NB4 (cell line): ENCODE data around the gene IL20.

Source experiments
- DNase-seq: peaks from one replicate; pipeline ENCODE4 v3.0.0; 2010; ENCODE audit warnings: low read depth
- H3K4me3 ChIP-seq: one replicate; pipeline ENCODE4 v1.5.1; 2011; ENCODE audit warnings: mild to moderate bottlenecking, low read depth, low read length, moderate library complexity
- CTCF ChIP-seq: IDR thresholded peaks from one replicate; pipeline ENCODE4 v1.5.1; 2012; ENCODE audit warnings: low read depth, low read length
- MYC ChIP-seq: IDR thresholded peaks from 2 replicates; pipeline ENCODE4 v1.6.1; 2011; ENCODE audit warnings: low read depth, low read length
- POLR2A ChIP-seq: IDR thresholded peaks from 2 replicates; pipeline ENCODE4 v1.6.1; 2011; ENCODE audit warnings: mild to moderate bottlenecking; ENCODE audit not compliant: insufficient read length; ENCODE audit errors: extremely low read depth
- TF ChIP-seq, protein P1 (sequence below): IDR thresholded peaks from 2 replicates; pipeline ENCODE4 v1.6.1; 2011; ENCODE audit warnings: low read depth, low read length

IL20 gene, protein sequence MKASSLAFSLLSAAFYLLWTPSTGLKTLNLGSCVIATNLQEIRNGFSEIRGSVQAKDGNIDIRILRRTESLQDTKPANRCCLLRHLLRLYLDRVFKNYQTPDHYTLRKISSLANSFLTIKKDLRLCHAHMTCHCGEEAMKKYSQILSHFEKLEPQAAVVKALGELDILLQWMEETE

DNA sequence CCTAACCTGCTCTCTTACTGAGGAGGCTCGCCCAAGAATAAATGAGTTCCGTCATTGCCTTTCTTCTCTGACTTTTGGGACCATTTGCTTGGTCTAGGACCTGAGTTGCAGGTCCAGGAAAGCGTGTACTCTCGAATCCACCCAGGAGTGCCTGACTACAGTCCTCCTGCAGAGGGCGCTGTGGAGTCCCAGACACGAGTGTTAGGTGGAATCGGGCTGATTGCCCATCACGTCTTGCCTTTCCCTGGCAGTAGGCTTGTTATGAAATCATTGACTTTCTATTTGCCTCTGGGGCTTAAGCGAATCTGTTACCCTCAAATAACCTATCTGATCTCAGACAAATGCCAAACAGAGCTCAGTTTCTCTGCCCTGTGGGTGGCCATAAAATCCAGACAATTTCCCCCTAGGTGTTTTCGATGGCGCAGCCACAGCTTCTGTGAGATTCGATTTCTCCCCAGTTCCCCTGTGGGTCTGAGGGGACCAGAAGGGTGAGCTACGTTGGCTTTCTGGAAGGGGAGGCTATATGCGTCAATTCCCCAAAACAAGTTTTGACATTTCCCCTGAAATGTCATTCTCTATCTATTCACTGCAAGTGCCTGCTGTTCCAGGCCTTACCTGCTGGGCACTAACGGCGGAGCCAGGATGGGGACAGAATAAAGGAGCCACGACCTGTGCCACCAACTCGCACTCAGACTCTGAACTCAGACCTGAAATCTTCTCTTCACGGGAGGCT lies at the start of gene IL20:
Gene IL20, plus strand, starts transcription at position 685 of the 733 bp plus-strand sequence. CDS start 230 bp downstream, outside the sequence.
- TF ChIP-seq, protein P1, sequence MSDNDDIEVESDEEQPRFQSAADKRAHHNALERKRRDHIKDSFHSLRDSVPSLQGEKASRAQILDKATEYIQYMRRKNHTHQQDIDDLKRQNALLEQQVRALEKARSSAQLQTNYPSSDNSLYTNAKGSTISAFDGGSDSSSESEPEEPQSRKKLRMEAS: peak; percentile 58; the same call in 1 of the 2 replicates
- TF ChIP-seq POLR2A (no peak), CTCF (peak; percentile 98), MYC (peak; percentile 35; the same call in 1 of the 2 replicates)
- no peak within 1 kb of the TSS for H3K4me3 ChIP-seq
- peak; percentile 76 for DNase-seq

DNA sequence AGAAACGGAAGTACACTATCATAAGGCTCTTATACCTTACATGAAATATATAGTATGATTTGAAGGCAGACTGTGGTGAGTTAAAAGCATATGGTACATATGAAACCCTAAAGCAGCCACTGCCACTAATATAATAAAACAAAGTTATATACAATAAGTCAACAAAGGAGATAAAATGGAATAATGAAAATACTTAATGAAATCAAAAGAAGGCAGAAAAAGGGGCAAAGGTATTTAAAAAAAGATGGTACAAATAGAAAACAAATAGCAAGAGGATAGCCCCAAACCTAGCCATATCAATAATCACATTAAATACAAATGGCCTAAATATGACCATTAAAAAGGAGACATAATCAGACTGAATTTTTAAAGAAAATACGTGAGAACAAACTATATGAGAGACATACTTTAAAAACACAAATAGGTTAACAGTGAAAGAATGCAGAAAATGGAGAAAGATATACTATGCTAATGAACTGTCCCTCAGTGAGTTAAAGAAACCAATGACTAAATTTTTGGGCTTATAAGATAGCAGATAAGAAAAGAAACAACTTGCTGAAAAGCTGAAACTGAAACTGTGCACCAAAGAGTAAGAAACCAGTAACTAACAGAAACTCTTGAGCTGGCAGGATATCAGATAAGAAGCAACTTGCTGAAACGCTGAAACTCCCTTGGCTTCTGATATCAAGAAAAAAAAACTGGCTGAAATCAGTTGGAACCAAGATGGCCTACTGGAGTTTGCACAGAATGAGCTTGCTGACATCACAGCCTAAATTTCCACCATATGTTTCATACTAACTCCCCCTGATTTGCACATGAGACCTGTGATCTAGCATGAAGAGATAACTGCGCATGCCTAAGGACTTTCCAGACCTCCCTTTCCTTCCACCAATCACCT lies 48.8 kb upstream of the IL20 start:
- no peak overlapping the region for H3K4me3 ChIP-seq

DNA sequence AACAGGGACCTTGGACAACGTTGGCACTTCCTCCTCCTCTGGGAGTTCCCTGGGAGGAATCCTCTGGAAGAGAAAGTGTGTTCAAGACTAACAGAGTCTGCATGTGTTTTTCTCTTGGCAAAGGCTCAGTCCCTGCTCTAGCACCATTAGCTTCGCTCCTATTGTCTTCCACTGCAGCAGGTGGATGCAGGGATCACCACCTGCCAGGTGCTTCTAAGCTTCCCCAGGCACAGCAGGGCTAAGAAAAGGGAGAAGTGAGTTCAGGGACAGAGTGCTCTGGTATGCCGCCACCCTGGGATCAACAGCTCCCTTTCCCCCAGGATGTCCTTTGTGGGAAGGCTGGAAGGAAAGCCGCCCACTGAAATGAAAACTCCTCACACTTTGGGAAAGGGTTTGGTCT lies 43.9 kb upstream of the IL20 start:
- TF ChIP-seq MYC (no peak), POLR2A (no peak), CTCF (no peak)
- TF ChIP-seq, protein P1: no peak
- H3K4me3 ChIP-seq: no peak overlapping the region
- no peak for DNase-seq

More for the DNA sequence above, 48.8 kb upstream of the IL20 start:
- DNase-seq: no peak
- TF ChIP-seq MYC: no peak
- TF ChIP-seq CTCF: no peak
- no peak for TF ChIP-seq POLR2A

- TF ChIP-seq, protein P1: no peak
- TF ChIP-seq CTCF: no peak
- TF ChIP-seq MYC: no peak
- TF ChIP-seq POLR2A: no peak
- H3K4me3 ChIP-seq: no peak overlapping the region
- DNase-seq: no peak
Measured at GRCh38 chr1:206823727-206824126, 41.7 kb upstream of the IL20 start.

DNA sequence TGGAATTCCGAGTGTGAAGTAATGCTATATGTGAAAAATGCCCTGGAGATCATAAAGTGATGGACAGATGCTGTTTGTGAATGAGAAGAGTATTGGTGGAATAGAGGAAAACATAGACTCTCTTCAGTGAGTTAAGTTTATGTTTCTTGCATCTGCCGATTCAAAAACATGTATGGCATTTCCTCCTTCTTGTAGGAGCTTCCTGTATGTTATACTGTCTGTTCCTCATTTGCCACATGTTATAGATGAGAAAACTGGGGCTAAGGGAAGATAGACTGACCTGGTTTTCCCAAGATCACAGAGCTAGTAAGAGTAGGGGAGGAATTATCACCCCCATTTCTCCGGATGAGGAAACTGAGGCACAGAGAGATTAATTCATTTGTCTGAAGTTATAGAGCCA lies 41.1 kb upstream of the IL20 start:
- H3K4me3 ChIP-seq: no peak overlapping the region
- peak; percentile 24 for DNase-seq
- no peak for TF ChIP-seq CTCF
- TF ChIP-seq POLR2A: no peak
